Adrenal gland (tissue), 12 donors: ENCODE data around the gene FASTKD1. TPM values are rescaled to one million over a fixed set of nuclear protein-coding genes. Genes with fewer than 3 reads are reported as not detected.

Experiments
- DNase-seq, 7 donors: peaks; one replicate each; pipeline ENCODE4 v3.0.0-alpha.2; 2019 to 2020
- H3K27ac ChIP-seq, 5 donors: fragments of 200-600 bp; sonication (generic) in 4 of 5; 1 replicate in 3 of 5; 2 replicates in 2 of 5; pipeline versions ENCODE4 v1.5.1 to v1.8.0; 2016 to 2020; ENCODE audit warnings: mild to moderate bottlenecking in 1 of 5
- H3K27me3 ChIP-seq: fragments of 200-600 bp; 2 replicates; pipeline ENCODE4 v1.8.0; 2021
- H3K36me3 ChIP-seq, 2 donors: fragments of 200-600 bp; replicated peaks in 1 of 2; 1 replicate in 1 of 2; 2 replicates in 1 of 2; pipeline versions ENCODE4 v1.5.1 to v1.8.0; 2018 to 2022
- H3K4me1 ChIP-seq, 2 donors: fragments of 200-600 bp; replicated peaks in 1 of 2; 1 replicate in 1 of 2; 2 replicates in 1 of 2; pipeline versions ENCODE4 v1.5.1 to v1.8.0; 2018 to 2021
- H3K4me3 ChIP-seq, 4 donors: fragments of 200-600 bp; sonication (generic) in 3 of 4; one replicate each; pipeline ENCODE4 v1.5.1; 2016 to 2018
- H3K9me3 ChIP-seq, 3 donors: fragments of 200-600 bp; sonication (generic) in 1 of 3; replicated peaks in 1 of 3; 1 replicate in 2 of 3; 2 replicates in 1 of 3; pipeline versions ENCODE4 v1.5.1 to v1.8.0; 2016 to 2021
- POLR2A ChIP-seq, 2 donors: fragments of 450-650 bp; IDR thresholded peaks; one replicate each; pipeline ENCODE4 v1.6.1; 2017; ENCODE audit warnings: antibody characterized with exemption in 2 of 2, mild to moderate bottlenecking in 2 of 2, moderate library complexity in 1 of 2
- WGBS, 4 donors: extraction: QIAGEN DNeasy Blood & Tissue Kit in 2 of 4; methylation state at CpG; one replicate each; pipeline versions ENCODE4 v1.1.5 to v1.1.7; 2013 to 2017; 5-methylcytosine and 5-hydroxymethylcytosine counted together
- intact Hi-C, 2 donors: fragments of 100-400 bp; cut with DNase I; formaldehyde crosslinking; loops; one replicate each; pipeline versions ENCODE4 v1.14.1 to v1.15.0; 2022 to 2023
- polyA plus RNA-seq, 3 donors: library from polyadenylated mRNA; stranded (reverse); fragments of 200-250 nt in 2 of 3; fragments of 350-450 nt in 1 of 3; fragmentation: Illumina TruSeq in 1 of 3; extraction: RNeasy Lipid Tissue Mini Kit (QIAGEN cat#74804) in 1 of 3; gene quantifications; one replicate each; pipeline ENCODE4 v1.2.3, GENCODE V29; 2013 to 2014
- total RNA-seq, 9 donors: library from RNA; depleted of rRNA in 4 of 9; stranded (reverse); fragments of >200 nt in 4 of 9; fragments of 120-200 nt in 1 of 9; fragmentation: NEBNext Ultra II Directional in 1 of 9; extraction: Animal tissue kit (Norgen Biotek cat#: 25700) in 1 of 9; gene quantifications; one replicate each; pipeline versions ENCODE4 v1.1.0 to v1.2.4, GENCODE V29; 2013 to 2023
- TF ChIP-seq, protein P1 (sequence below), 6 experiments: fragments of 450-650 bp in 4 of 6; fragments of 200-600 bp in 2 of 6; sonication (generic) in 1 of 6; IDR thresholded peaks; 1 replicate in 5 of 6; 2 replicates in 1 of 6; pipeline versions ENCODE4 v1.5.1 to v1.8.0; 2016 to 2021; ENCODE audit warnings: antibody characterized with exemption in 6 of 6, mild to moderate bottlenecking in 2 of 6, moderate library complexity in 1 of 6
- donor health status: healthy with polysubstance abuse.
- donor health status: Bipolar disorder and iron deficiency.
- donor health status: DM: yes; HTN: yes; CAD: no.
- donor health status: DM: no; HTN: no; CAD: no.
- donor health status: DM: no; HTN: no; CAD: no.
- donor health status: DM: yes; HTN: yes; CAD: no.

Gene FASTKD1
- total and polyA plus RNA-seq, 12 donors = 5.9 to 121 (median 20.9) TPM

DNA sequence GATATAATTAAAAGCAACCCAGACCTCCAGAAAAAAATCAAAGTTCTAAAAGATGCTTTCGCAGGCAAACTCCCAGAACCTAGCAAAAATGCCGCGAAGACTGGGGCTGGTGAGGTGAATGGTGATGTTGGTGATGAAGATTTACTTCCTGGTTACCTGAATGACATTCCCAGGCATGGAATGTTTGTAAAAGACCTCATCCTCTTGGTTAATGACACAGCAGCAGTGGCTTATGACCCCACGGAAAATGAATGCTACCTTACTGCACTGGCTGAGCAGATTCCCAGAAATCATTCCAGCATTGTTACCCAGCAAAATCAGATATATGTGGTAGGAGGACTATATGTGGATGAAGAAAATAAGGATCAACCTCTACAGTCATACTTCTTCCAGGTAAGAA, 63.2 kb downstream of the FASTKD1 start:
- no peak for TF ChIP-seq POLR2A (IDR thresholded peaks at IDR 0.05)
- TF ChIP-seq, protein P1, sequence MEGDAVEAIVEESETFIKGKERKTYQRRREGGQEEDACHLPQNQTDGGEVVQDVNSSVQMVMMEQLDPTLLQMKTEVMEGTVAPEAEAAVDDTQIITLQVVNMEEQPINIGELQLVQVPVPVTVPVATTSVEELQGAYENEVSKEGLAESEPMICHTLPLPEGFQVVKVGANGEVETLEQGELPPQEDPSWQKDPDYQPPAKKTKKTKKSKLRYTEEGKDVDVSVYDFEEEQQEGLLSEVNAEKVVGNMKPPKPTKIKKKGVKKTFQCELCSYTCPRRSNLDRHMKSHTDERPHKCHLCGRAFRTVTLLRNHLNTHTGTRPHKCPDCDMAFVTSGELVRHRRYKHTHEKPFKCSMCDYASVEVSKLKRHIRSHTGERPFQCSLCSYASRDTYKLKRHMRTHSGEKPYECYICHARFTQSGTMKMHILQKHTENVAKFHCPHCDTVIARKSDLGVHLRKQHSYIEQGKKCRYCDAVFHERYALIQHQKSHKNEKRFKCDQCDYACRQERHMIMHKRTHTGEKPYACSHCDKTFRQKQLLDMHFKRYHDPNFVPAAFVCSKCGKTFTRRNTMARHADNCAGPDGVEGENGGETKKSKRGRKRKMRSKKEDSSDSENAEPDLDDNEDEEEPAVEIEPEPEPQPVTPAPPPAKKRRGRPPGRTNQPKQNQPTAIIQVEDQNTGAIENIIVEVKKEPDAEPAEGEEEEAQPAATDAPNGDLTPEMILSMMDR (IDR thresholded peaks at IDR 0.05) = no peak
- WGBS, 4 donors = 91 to 97% (median 94%) methylated on average over 4 of the region's 4 CpGs
- Histone ChIP-seq H3K36me3 (no peaks in the 10 kb centered on the region), H3K4me1 (peaks cover 0 to 11% of the 10 kb centered on the region in 2 donors), H3K4me3 (no peak overlapping the region), H3K27ac (no peak overlapping the region), H3K9me3 (no peaks in the 10 kb centered on the region), H3K27me3 (no peaks in the 10 kb centered on the region)
- no peak for DNase-seq
- intact Hi-C loops = no loop called here

- H3K27ac ChIP-seq = no peak overlapping the region
- no peaks in the 10 kb centered on the region for H3K27me3 ChIP-seq
- no peaks in the 10 kb centered on the region for H3K9me3 ChIP-seq
- no peak for TF ChIP-seq POLR2A (IDR thresholded peaks at IDR 0.05)
- TF ChIP-seq, protein P1 (IDR thresholded peaks at IDR 0.05) = no peak
- H3K4me1 ChIP-seq = peaks cover 0 to 11% of the 10 kb centered on the region in 2 donors
- intact Hi-C loops = no loop called here
- H3K36me3 ChIP-seq = no peaks in the 10 kb centered on the region
- no peak for DNase-seq
- 94 to 99% (median 97%) methylated on average over 8 of the region's 8 CpGs for WGBS, 4 donors
- no peak overlapping the region for H3K4me3 ChIP-seq
Measured at GRCh38 chr2:169509955-169510354, 63.7 kb downstream of the FASTKD1 start.

DNA sequence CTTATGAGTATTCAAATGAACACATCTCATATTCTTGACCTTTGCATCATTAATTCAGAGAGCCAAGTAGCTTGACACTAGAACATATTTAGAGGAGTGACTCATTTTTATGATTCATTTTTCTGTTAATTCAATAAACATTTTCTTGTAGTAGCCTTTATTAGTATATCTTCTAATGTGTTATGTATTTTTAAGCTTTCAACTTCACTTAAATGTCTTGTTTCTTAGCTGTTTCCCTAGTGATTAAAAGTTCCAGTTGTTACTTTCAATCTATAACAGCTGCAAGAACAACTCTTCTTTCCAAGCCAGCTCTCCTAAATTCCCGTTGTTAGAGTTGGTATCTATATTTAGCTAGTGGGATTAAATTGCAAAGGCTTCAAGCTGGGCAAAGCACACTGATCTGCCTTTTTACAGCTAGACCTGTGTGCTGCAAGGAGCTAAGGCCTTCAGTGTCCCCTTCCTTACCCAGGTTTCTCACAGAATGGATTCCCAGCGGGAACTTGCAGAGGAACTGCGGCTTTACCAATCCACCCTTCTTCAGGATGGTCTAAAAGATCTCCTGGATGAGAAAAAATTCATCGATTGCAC, 64.3 kb downstream of the FASTKD1 start, which contains the start of gene KLHL41:
Gene KLHL41 (plus strand): TSS at position 405 of the 588 bp plus-strand sequence. CDS start 77 bp downstream, at position 482.
- H3K9me3 ChIP-seq = no peaks in the 10 kb centered on the region
- H3K4me3 ChIP-seq = no peak within 1 kb of the TSS
- peaks cover 0 to 11% of the 10 kb centered on the region in 2 donors for H3K4me1 ChIP-seq
- intact Hi-C loops = no loop called here
- peak within 1 kb of the TSS in 1 of 5 donors; percentile 25 for H3K27ac ChIP-seq
- TF ChIP-seq POLR2A (IDR thresholded peaks at IDR 0.05) = no peak
- TF ChIP-seq, protein P1 (IDR thresholded peaks at IDR 0.05) = no peak
- no peaks in the 10 kb centered on the region for H3K36me3 ChIP-seq
- no peak for DNase-seq
- 64 to 83% (median 81%) methylated on average over 2 to 4 of the region's 4 CpGs for WGBS, 4 donors
- H3K27me3 ChIP-seq = no peaks in the 10 kb centered on the region

DNA sequence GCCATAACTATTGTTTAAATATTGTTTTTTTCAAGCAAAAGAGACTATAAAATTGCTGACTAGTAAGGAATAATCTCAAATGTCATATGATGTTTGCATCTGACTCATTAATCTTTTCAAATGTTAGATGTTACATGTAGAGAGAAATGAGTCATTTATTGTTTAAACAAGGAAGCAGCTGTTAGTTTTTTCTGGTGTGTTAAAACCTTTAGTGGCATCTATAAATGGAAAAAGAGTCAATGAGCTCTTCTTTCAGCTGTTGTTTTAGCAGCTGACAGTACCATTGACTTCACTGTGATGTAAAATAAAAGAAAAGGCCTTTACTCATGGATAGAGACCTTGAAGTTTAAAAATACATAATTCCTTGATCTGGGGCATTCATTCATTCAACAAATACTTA, 66.0 kb downstream of the FASTKD1 start:
- H3K4me3 ChIP-seq = no peak overlapping the region
- H3K9me3 ChIP-seq = no peaks in the 10 kb centered on the region
- H3K27me3 ChIP-seq = no peaks in the 10 kb centered on the region
- TF ChIP-seq, protein P1 (IDR thresholded peaks at IDR 0.05) = no peak
- TF ChIP-seq POLR2A (IDR thresholded peaks at IDR 0.05) = no peak
- H3K4me1 ChIP-seq = peaks cover 0 to 11% of the 10 kb centered on the region in 2 donors
- DNase-seq = no peak
- intact Hi-C loops = no loop called here
- no peaks in the 10 kb centered on the region for H3K36me3 ChIP-seq
- H3K27ac ChIP-seq = no peak overlapping the region
